Fibroblast of upper back skin (primary cell): ENCODE measurements around the gene ADIPOR2.

Experiments used
- DNase-seq: peaks from one replicate; pipeline ENCODE4 v3.0.0-alpha.2; 2013

ADIPOR2 gene, protein sequence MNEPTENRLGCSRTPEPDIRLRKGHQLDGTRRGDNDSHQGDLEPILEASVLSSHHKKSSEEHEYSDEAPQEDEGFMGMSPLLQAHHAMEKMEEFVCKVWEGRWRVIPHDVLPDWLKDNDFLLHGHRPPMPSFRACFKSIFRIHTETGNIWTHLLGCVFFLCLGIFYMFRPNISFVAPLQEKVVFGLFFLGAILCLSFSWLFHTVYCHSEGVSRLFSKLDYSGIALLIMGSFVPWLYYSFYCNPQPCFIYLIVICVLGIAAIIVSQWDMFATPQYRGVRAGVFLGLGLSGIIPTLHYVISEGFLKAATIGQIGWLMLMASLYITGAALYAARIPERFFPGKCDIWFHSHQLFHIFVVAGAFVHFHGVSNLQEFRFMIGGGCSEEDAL

DNA sequence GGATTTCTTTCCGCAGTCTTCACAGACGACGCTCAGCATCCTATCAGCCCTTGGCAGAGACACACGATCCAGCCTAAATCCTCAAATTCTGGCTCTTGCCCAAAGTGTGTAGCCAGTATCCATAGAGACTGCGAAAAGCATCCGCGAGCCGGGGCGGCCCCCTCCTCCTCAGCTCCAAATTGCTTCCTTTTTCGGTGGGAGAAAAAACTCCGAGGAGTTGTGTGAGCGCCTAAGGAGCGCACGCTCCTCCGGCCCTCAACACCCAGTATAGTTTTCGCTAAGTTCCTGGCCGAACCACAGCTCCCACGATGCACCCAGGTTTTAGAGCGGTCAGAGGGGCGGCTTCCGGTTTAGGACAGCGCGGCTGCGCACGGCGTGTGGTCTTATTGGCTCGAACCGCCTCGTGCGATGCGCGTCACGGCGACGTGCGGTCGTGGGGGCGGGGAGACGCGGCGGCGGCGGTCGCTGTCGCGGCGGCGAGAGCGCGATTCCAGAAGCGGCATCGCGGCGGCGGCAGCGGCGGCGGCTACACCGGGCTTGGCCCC lies at the start of gene ADIPOR2:
Gene ADIPOR2 (plus strand): TSS at position 493 of the 545 bp plus-strand sequence. CDS start 63,274 bp downstream, outside the sequence.
- DNase-seq = peak; percentile 98

DNA sequence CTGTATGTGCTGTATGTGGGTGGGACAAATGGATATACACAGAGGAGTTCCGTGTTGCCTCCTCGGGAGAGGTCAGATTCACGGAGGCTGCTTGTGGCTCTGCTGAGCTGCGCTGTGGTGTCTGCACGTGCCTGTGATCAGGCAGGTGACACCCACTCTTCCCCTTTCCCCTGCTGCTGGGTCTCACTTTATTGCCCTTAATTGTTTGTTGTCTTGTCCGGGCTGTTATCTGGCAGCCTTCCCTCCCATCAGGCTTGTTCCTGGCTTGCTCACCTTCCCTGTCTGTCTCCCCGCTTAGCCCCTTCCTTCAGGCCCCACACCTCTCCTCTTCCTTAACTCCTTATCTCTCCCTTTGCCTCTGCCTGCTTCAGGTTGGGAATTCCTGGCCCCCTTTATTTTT lies 48.4 kb upstream of the ADIPOR2 start:
- no peak for DNase-seq

DNA sequence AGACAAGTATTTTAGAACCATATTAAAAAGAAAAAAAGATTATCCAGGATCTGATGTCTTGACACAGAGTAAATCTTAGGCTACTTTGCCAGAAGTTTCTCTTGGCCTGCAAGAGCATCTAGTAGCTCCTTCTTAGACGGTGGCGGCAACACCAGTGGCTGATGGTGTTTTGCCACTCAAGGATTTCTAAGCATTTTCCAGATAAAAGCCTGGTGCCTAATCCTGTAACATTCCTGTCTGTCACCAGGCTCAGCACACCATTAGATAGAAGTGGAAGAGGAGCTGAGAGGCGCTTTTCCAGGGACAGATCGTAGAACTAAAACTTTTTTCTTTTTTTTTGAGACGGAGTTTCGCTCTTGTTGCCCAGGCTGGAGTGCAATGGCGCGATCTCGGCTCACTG lies 47.8 kb upstream of the ADIPOR2 start:
- no peak for DNase-seq

DNA sequence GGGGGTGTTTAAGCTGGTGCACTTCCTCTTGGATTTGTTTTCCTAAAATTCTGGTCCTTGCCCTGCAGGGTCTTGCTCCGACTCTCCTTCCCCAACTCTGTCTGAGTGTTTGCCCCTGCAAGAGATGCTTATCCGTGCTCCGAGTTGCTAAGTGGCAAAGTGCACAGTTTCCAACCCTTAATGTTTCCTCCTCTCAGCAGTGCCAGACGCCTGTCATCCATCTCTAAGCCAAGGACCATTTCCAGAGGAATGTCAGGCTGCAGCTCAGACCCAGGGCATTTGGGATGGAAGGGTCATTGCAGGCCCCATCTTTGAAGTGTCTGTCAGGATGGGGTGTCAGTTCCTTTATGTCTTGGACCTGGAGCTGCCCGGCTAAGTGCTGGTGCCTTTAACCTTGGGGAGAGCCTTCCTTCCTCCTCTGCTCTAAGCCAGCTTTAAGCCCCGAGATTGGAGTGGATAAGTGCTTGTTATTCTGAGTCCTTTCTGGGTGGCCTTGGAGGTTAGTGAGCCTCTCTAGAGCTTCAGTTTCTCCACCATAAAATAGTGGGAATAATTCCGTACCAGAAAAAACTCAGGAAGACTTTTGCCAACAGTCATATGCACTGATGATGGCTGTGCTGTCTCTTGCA lies 46.9 kb upstream of the ADIPOR2 start:
- DNase-seq = no peak

DNA sequence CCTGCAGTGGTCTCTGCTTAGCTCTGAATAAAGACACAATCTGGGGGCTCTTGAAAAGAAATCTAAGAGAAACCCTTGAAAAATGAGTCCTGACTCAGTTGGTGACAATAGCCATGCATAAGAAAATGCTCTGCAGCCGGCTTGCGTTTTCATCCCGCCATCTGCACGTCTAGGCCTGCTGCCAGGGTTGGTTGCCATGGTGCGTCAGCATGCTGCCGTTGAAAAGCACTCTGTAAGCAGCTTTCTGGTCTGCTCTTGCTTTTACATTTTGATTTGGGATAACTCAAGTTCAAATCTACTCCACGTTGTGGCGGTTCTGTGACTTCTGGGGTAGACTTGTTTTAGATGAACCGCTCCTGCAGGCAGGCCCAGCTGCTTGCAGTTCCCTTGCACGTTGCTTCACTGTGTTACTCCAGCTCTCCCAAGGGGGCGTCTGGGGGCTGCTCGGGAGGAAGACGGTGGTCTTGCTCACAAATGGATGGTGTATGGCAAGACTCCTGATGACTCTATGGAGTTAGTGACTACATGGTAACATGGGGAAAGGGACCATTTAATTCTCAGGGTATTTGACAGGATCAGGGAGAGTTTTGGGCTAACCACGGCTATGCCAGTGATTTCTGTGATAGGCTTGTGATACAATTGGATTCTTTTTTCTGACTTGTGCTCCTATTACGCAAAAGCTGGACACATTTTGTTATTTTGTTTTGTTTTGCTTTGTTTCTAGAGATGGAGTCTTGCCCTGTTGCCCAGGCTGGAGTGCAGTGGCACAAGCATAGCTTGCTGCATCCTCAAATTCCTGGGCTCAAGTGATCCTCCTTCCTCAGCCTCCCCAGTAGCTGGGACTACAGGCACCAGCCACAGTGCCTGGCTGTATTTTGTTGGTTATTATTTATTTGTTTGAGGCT lies 46.1 kb upstream of the ADIPOR2 start:
- peak; percentile 79 for DNase-seq

DNA sequence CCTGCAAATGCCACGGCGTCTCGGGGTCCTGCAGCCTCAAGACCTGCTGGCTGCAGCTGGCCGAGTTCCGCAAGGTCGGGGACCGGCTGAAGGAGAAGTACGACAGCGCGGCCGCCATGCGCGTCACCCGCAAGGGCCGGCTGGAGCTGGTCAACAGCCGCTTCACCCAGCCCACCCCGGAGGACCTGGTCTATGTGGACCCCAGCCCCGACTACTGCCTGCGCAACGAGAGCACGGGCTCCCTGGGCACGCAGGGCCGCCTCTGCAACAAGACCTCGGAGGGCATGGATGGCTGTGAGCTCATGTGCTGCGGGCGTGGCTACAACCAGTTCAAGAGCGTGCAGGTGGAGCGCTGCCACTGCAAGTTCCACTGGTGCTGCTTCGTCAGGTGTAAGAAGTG lies 45.1 kb upstream of the ADIPOR2 start:
- DNase-seq = no peak

DNA sequence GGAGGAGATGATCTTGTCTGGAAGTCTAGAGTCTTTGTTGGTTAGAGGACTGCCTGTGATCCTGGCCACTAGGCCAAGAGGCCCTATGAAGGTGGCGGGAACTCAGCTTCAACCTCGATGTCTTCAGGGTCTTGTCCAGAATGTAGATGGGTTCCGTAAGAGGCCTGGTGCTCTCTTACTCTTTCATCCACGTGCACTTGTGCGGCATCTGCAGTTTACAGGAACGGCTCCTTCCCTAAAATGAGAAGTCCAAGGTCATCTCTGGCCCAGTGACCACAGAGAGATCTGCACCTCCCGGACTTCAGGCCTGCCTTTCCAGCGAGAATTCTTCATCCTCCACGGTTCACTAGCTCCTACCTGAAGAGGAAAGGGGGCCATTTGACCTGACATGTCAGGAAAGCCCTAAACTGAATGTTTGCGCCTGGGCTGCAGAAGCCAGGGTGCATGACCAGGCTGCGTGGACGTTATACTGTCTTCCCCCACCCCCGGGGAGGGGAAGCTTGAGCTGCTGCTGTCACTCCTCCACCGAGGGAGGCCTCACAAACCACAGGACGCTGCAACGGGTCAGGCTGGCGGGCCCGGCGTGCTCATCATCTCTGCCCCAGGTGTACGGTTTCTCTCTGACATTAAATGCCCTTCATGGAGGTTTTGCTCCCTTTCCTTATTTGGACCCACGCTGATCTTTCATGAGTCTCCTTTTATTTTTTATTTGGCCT lies 44.1 kb upstream of the ADIPOR2 start:
- DNase-seq = no peak

DNA sequence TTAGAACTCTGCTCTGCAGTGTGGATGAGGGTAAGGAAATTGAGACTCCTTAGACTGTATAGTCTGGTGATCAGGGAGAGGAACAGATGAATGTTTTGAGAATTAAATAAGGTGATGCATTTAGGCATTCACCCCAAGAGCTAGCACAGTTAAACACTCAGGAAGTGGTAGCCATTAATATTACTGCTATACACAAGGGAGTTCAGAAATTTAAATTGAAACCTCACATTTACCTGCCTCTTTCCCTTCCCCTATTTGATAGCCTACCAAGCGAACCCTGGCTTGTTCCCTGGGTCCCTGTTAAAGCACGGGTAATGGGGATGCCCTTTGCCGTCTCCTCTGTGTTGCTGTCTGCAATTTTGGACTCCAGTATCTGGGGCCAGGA lies 43.6 kb upstream of the ADIPOR2 start:
- DNase-seq = no peak

DNA sequence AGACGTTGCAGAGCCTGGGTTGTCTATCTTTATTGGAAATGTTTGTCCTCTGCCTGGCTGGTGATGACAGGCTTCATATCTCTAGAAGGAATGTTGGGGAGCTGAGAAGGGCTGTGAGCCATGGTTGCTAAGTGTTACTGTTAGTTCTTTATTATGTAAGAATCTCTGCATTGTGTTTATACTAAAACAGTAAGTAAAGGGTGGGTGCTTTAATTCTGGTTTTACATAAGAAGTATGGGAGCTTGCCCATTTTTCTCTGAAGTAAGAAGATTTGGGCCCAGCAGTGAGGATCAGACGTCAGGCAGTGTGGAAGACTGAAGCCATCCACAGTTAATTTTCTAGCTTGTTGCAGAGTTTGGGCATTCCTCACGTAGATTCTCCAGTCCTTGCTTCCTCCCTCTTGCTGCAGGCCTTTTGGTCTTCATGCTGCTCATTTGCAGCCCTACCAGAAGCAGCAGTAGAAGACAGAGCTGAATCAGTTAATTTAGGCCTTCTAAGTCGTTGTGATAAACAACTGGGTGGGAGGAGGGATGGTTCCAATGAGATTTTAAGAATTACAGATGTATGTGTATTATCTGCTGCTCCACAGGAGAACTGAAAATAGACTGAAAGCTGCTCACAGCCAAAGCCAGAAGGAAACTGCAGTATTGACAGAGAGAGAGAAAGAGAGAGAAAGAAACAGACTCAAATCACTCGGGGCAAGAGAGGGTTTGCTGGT lies 40.5 kb upstream of the ADIPOR2 start:
- peak; percentile 38 for DNase-seq

DNA sequence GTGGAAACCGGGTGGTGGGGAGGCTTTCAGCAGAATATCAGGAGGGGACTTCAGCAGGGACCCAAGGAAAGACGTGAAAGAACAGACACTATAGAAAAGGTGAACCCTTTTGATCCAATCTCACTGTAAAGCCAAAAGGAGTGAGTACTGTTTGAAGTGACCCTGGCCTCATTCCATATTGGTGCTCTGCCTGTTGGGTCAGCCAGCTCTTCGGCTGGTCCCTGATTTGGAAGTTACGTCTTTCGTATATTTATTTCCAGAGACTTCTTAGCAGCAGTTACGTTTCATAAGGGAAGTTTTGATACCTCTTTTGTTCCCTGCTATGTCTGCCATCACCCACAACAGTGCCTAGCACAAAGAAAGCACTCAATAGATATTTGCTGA lies 39.9 kb upstream of the ADIPOR2 start:
- no peak for DNase-seq

DNA sequence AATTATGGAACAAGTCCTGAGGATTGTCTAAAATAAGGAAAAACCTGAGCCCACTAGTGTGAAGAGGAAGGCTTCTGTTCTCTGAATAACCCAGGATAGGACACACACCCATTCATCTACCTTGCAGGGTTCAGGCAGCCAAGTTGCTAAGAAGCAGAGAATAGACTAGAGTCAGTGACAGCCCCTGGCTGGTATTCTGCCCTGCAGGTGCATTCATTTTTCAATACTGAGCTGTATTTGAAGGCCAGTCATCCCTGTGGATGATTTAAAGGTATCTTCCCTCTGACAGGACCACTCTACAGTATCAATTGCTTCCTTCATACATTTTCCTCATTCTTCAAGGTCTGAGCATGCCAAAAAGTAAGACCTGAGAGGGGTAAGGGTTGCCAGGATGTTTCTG lies 38.9 kb upstream of the ADIPOR2 start:
- no peak for DNase-seq

DNA sequence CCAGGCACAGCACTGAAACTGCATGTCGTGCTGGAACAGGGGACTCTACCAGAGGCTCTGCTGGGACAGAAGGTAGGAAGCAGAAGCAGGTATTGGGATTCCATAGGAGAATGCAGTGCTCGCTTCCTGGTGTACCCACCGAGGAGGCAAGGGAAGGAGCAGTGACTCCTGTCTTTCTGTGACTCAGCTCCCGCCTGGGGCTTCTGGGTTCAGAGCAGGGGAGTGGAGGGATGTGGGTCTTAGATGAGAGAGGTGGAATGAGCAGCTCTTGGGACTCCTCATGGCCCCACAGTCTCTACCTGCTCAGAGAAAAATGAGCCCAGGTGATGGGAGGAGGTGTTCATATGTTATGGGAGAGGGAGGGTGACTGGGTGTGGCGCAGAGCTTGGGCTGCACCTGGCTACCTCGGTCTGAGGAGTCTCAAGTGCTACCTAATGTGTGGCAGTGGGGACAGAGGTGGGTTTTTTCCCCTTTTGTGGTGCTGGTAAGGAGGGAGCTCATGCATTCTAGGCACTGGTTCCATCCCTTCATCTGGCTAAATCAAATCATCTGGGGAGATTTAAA lies 35.6 kb upstream of the ADIPOR2 start:
- no peak for DNase-seq

DNA sequence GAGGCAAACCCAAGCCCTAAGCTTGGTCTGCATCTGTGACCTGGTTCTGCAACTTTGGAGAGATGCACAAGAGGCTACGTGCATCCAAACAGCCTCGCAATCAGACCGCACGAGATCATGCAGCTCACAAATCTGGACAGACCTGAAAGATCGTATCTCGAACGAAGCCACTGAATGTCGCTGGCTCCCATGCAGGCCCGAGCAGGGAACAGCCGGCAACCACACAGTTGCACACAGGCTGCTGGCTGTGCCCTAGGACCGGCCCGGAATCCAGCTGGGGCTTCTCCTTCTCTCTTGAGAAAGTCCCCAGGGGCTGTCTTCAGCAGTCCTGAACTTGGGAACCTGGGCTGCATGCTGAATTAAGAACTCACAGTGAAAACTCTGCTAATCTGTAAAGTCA lies 34.0 kb upstream of the ADIPOR2 start:
- no peak for DNase-seq

DNA sequence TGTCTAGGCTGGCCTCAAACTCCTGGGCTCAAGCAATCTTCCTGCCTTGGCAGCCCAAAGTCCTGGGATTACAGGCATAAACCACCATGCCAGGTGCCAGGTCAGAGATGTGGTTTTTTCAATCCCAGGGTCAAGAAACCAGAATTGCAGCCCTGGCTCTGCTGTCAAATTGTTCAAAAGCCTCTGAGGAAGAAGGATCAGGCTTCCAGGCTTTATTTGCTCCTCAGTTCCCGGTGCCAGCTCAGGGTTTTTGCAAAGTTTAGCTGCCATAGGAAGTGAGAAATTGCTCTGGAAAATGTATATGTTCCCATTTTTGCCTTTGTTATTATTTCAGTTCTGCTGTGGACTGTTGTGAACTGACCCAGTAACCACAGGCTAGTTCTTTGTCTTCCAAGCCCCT lies 33.2 kb upstream of the ADIPOR2 start:
- no peak for DNase-seq

DNA sequence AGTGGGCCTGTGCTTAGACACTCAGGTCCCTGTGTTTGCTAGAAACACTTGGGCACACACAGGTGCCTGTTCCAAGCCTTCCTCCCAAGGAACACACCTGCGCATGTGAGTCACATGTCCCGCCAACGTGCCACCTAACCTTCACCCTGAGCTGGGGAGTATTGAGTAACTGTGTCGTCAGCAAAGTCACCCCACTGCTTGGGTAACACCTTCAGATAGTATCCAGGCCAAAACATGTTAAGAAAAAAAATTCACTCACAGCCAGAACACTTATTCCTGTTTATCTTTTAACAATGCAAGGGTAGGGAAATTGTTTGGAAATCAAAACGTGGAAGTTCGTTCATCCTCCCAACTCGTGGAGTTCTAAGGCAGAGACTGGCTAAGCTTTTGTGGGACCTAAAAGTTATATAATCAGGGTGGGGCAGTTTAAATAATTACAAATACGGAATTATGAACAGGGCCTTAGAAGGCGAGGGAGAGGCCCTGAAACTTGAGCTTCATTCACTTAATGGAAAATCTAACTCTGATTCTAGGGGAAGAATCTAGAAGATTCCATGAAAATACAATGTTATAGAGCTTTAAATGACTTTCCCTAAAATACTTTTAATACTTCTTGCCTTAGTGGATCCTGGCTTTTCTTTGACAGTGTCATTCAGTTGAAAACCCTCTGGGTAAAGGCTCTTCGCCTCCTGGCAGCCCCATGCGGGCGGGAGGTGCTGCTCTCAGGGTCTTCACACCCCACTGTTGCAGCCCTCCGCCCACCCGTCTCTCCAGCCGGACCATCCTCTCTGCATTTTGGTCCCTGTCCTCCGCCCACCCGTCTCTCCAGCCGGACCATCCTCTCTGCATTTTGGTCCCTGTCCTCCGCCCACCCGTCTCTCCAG lies 30.3 kb upstream of the ADIPOR2 start:
- no peak for DNase-seq

DNA sequence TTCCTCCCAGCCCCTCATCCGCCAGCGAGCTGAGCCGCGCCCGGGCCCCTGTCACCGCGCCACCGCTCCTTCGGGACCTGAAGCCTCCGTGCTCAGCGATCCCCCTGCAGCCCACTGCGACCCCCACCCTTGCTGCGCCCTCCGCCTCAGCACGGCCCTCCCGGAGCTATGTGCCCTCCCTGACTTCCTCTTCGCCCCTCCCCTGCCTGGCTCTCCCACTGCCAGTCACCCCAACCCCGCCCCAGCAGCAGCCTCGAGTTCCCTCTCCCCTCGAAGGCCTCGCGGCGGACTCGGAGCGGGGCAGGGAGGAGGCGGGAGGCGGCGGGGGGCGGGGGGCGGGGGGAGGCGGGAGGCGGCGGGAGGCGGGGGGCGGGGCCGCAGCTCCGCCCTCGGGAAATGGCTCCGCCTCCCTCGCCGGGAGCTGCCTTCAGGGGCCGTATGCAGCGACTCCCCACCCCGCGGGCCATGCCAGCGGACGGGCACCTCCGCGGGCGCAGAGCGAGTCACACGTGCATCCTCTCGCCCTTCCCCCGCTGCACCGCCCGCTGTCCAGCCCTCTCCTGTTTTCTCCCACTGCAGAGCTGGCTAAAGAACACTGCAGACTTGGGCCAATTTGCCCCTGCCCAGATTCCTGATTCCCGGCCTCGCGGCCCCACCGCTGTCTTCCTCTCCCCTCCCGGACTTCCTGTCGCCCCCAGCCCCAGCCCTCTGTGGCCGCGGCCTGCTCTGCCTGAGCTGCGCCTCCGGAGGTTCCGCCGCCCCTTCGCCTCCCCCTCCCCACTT lies 29.1 kb upstream of the ADIPOR2 start:
- peak; percentile 86 for DNase-seq

DNA sequence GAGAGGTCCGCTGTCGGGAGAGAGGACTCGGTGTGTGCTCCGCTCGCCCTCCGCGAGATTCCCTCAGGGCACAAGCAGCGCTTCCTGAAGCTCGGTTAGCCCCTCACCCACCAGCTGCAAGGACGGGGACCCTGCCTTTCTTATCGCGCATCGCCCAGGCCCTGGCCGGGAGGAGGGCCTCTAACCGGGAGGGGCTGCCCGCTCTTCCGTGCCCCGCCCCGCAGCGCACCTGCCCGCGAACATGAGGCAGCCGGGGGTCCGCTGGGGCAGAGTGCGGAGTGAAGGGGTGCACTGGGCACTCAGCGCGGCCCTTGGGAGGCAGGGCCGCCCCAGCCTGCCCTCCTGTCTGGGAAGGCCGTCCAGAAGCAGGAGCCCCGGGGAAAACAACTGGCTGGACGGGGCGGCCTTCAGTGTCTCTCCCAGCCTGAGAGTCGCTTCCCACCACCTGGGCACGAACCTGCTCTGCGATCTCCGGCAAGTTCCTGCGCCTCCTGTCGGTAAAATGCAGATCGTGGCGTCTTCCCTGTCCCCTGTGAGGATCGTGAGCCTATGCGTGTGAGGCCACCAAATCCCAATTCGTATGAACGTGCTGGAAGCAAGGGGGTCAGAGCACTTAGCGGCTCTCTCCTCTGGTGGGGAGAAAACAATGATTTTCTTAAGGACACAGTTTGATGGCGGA lies 28.0 kb upstream of the ADIPOR2 start:
- DNase-seq = peak; percentile 38

DNA sequence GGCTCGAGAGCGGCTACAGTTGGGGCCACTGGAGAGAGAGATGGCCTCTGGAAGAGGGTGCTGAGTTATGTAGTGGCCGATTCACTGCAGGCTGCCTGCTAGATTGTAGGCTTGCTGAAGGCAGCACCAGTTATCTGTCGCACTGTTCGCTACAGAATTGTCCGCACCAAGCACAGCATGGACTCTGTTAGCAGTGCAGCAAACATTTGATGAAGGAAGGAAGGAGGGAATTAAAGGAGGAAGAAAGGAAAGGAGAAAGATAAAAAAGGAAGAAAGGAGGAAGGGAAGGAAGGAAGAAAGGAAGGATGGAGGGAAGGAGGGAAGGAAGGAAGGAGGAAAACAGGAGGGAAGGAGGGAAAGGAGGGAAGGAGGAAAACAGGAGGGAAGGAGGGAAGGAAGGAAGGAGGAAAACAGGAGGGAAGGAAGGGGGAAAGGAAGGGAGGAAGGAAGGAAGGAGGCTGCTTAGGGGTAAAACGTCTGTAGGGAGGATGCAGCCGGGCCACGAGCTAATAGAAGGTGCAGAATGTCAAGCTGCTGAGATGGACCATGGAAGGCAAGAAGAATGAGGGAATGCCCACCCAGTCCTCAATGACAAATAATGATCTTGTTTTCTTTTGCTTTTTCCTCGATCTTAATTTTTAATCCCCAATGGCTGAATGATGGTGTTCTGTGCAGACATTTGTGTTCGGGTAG lies 27.3 kb upstream of the ADIPOR2 start:
- no peak for DNase-seq
